HG02759 (cell line): Measurements from ENCODE around the gene TRAPPC3L.

Experiments
- ATAC-seq: cut with Tn5 transposase; IDR thresholded peaks from one replicate; pipeline ENCODE4 v1.9.1; 2021; ENCODE audit warnings: mild to moderate bottlenecking, moderate library complexity; ENCODE audit not compliant: unreplicated experiment

Gene TRAPPC3L

GRCh38 chr6:116468293-116468692 is 77.2 kb downstream of the TRAPPC3L start:
- no peak for ATAC-seq

- no peak for ATAC-seq
Observed at GRCh38 chr6:116467514-116467913, 78.0 kb downstream of the TRAPPC3L start.

- no peak for ATAC-seq
Observed at GRCh38 chr6:116467096-116467495, 78.4 kb downstream of the TRAPPC3L start.

GRCh38 chr6:116465246-116465645 is 80.2 kb downstream of the TRAPPC3L start:
- ATAC-seq, result no peak

GRCh38 chr6:116463301-116463700 is 82.2 kb downstream of the TRAPPC3L start:
- ATAC-seq, result no peak

- peak; percentile 87 for ATAC-seq
Observed at GRCh38 chr6:116461932-116462885, 83.3 kb downstream of the TRAPPC3L start.

GRCh38 chr6:116461331-116461931 is 84.1 kb downstream of the TRAPPC3L start, which contains the start of gene CALHM6:
TSS of gene CALHM6 (plus strand) at chr6:116461375. CDS start at chr6:116461930, 555 bp downstream.
- no peak for ATAC-seq

- ATAC-seq, result no peak
Observed at GRCh38 chr6:116459927-116460326, 85.6 kb downstream of the TRAPPC3L start.

GRCh38 chr6:116458264-116458663 is 87.2 kb downstream of the TRAPPC3L start:
- ATAC-seq, result no peak

- ATAC-seq, result no peak
Observed at GRCh38 chr6:116456927-116457326, 88.6 kb downstream of the TRAPPC3L start.

GRCh38 chr6:116456106-116456505 is 89.4 kb downstream of the TRAPPC3L start:
- no peak for ATAC-seq

GRCh38 chr6:116452531-116452930 is 93.0 kb downstream of the TRAPPC3L start:
- ATAC-seq, result no peak

GRCh38 chr6:116451916-116452315 is 93.6 kb downstream of the TRAPPC3L start:
- no peak for ATAC-seq

GRCh38 chr6:116450769-116451740 is 94.4 kb downstream of the TRAPPC3L start:
- peak; percentile 82 for ATAC-seq

GRCh38 chr6:116450185-116450710 is 95.2 kb downstream of the TRAPPC3L start:
- no peak for ATAC-seq

GRCh38 chr6:116449565-116449964 is 95.9 kb downstream of the TRAPPC3L start:
- ATAC-seq, result no peak

GRCh38 chr6:116447496-116448011 is 97.9 kb downstream of the TRAPPC3L start:
- no peak for ATAC-seq

GRCh38 chr6:116447052-116447451 is 98.4 kb downstream of the TRAPPC3L start:
- ATAC-seq, result no peak

- no peak for ATAC-seq
Observed at GRCh38 chr6:116446399-116446798, 99.1 kb downstream of the TRAPPC3L start.

GRCh38 chr6:116445102-116445501 is 100.4 kb downstream of the TRAPPC3L start:
- ATAC-seq, result no peak
